Measurements from ENCODE around the gene SAMD4A. TPM values are rescaled to one million over a fixed set of nuclear protein-coding genes. Genes with fewer than 3 reads are reported as not detected.

Gene SAMD4A
- total RNA-seq, 1 experiment from 2014 or later = 9.6 TPM

GRCh38 chr14:54807428-54807827 lies 240.5 kb downstream of the SAMD4A start:
- Histone ChIP-seq H3K9me3 (ENCODE audit: control insufficient read depth, low read depth, low read length) (no peaks in the 10 kb centered on the region), H2BK15ac (ENCODE audit: low read depth, low read length) (no peak overlapping the region), H4K5ac (ENCODE audit: insufficient read length, low read depth, low read length) (no peak overlapping the region), H3K14ac (ENCODE audit: insufficient read depth, low read length) (no peak overlapping the region), H3K56ac (ENCODE audit: insufficient read length, low read depth, low read length) (no peak overlapping the region), H3K4ac (ENCODE audit: low read depth, low read length) (no peak overlapping the region), H4K91ac (ENCODE audit: insufficient read length, low read depth, low read length) (no peak overlapping the region), H3K23me2 (ENCODE audit: insufficient read length, low read depth, low read length, poor library complexity, severe bottlenecking) (no peaks in the 10 kb centered on the region), H3K4me2 (ENCODE audit: insufficient read depth, insufficient read length, low read length) (no peak overlapping the region), H3K18ac (ENCODE audit: insufficient read length, low read depth, low read length) (no peak overlapping the region), H3K79me1 (ENCODE audit: insufficient read depth, low read depth, low read length, poor library complexity, severe bottlenecking) (no peaks in the 10 kb centered on the region), H2AK5ac (ENCODE audit: insufficient read length, low read length) (no peak overlapping the region), H3T11ph (ENCODE audit: low read length) (no peak overlapping the region), H2BK5ac (ENCODE audit: insufficient read length, low read length) (no peak overlapping the region), H3K23ac (ENCODE audit: insufficient read length, low read depth, low read length) (no peak overlapping the region), H3K27ac (ENCODE audit: insufficient read length, low read depth, low read length) (no peak overlapping the region), H2AFZ (ENCODE audit: low read length) (no peak overlapping the region), H3K4me1 (ENCODE audit: insufficient read depth, low read length) (peaks cover 2% of the 10 kb centered on the region; the same call in 1 of the 2 replicates), H3K9ac (ENCODE audit: extremely low read depth, insufficient read length, low read length) (no peak overlapping the region), H2BK20ac (ENCODE audit: low read depth, low read length, poor library complexity, severe bottlenecking) (no peak overlapping the region), H2BK120ac (ENCODE audit: low read depth, low read length, poor library complexity, severe bottlenecking) (no peak overlapping the region), H4K20me1 (ENCODE audit: control insufficient read depth, insufficient read depth, insufficient read length) (no peaks in the 10 kb centered on the region), H3K79me2 (ENCODE audit: insufficient read depth, low read length) (no peaks in the 10 kb centered on the region), H3K27me3 (ENCODE audit: insufficient read depth, low read length) (no peaks in the 10 kb centered on the region), H4K8ac (replicated peaks; ENCODE audit: insufficient read length, low read depth, low read length) (no peak overlapping the region), H2BK12ac (ENCODE audit: insufficient read length, low read depth, low read length) (no peak overlapping the region)
- no CpG with 5 or more reads among the region's 6 CpGs for WGBS (ENCODE audit: extremely low coverage, insufficient read length, low lambda C conversion rate)
- H3K27me3 Mint-ChIP-seq (ENCODE audit: low read depth) = peaks cover 32% of the 10 kb centered on the region
- no peaks in the 10 kb centered on the region for H3K9me3 Mint-ChIP-seq
- no peak for DNase-seq
- H3K4me1 Mint-ChIP-seq = peaks cover 22 to 23% of the 10 kb centered on the region in 2 experiments
- H3K27ac Mint-ChIP-seq = no peak overlapping the region
- no peak for TF ChIP-seq CTCF (conservative IDR thresholded peaks at IDR 0.05)
- H3K4me3 Mint-ChIP-seq = no peak overlapping the region
- no peaks in the 10 kb centered on the region for H3K36me3 Mint-ChIP-seq (ENCODE audit: insufficient read depth in 1 of 3, low read depth in 3 of 3)
